HG02884 (cell line): ENCODE data around the gene OR56B1.

ENCODE experiments used
- ATAC-seq: cut with Tn5 transposase; IDR thresholded peaks from one replicate; pipeline ENCODE4 v1.9.1; 2021; ENCODE audit warnings: mild to moderate bottlenecking, moderate library complexity; ENCODE audit not compliant: unreplicated experiment

OR56B1 gene

DNA sequence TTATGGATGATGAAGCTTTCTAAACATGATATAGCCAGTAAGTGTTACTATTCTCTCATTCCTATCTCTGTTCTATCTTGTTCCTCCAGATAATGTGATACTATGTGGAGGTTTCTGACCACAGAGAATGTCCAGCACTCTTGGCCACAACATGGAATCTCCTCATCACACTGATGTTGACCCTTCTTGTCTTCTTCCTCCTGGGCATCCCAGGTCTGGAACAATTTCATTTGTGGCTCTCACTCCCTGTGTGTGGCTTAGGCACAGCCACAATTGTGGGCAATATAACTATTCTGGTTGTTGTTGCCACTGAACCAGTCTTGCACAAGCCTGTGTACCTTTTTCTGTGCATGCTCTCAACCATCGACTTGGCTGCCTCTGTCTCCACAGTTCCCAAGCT, 9.9 kb upstream of the OR56B1 start:
- ATAC-seq: no peak

DNA sequence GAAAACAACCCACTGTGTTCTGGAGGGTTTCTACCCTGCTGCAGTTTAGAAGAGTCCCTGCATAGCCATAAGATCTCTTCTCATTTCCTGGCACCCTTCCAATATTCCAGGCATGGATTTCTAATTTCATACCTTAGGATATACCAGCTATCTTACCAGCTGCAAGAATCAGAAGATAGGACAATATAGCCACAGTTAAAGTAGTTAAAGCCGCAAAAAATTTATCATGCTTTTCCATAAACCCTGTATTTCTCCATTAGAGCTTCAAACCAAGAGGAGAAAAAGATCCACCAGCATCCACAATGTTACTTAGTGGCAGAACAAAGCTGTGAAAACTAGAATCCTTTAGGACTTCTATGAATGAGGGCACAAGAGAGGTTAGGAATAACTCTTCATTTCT, 8.6 kb upstream of the OR56B1 start:
- no peak for ATAC-seq

DNA sequence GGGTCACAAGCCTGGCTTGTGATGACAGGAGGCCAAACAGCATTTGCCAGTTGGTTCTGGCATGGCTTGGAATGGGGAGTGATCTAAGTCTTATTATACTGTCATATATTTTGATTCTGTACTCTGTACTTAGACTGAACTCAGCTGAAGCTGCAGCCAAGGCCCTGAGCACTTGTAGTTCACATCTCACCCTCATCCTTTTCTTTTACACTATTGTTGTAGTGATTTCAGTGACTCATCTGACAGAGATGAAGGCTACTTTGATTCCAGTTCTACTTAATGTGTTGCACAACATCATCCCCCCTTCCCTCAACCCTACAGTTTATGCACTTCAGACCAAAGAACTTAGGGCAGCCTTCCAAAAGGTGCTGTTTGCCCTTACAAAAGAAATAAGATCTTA, 843 bp downstream of the OR56B1 start:
- ATAC-seq: no peak

DNA sequence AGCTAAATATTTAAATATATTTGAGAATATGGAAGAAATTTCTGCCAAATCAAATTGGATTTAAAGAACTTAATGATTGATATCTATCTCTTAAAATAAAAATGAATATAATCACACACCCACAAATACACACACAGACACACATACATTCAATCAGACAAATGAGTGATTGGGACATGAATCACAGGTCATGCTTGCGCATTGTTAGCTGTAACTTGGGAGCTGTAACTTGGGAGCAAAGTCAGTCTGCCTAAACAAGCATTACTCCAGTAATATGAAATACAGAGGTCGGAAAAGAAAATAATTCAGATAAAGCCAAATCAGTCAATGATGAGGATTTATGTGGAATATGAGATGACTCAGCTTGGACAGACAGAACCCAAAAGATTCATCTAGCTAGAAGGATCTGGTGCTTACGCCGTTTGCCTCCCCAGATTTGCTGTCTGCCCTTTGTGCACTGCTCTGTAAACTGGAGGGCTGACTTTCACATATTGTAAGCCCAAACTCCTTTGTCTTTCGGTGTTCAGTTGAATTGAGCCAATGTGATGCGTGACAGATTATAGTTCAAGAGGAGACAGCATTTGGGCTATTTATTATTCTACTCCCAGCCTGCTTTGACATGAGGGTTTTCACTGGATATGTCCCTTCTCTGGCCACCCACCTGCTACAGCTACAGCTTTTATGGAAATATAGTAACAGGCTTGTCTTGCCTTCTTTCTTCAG, 1.6 kb downstream of the OR56B1 start:
- no peak for ATAC-seq

DNA sequence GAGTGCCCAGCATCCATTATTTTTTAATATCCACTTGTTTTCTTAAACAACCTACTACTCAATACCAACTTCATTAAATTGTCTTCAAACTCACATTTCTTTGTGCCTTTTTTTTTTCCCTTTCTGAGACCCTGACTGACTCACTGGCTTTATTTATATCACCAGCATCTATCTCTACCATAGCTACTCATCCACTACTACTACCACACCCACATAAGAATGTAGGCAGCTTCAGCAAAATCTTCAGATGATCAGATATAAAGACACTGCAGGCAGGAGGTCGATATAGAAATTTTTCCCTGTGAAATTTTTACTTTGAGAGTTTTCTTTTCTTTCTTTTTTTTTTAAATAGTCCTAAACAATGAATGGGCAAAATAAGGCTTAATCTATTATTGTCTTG, 2.2 kb downstream of the OR56B1 start:
- no peak for ATAC-seq

DNA sequence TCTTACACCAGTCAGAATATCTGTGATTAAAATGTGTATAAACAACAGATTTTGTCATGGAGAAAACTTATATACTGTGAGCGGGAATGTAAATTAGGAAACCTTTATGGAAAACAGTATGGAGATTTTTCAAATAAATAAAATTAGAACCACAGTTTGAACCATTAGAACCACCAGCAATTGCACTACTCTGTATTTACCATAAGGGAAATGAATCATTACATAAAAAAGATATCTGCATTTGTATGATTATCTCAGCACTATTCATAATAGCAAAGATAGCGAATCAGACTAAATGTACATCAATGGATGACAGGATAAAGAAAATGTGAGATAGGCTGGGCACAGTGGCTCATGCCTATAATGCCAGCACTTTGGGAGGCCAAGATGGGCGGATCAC, 10.4 kb downstream of the OR56B1 start:
- ATAC-seq: no peak

DNA sequence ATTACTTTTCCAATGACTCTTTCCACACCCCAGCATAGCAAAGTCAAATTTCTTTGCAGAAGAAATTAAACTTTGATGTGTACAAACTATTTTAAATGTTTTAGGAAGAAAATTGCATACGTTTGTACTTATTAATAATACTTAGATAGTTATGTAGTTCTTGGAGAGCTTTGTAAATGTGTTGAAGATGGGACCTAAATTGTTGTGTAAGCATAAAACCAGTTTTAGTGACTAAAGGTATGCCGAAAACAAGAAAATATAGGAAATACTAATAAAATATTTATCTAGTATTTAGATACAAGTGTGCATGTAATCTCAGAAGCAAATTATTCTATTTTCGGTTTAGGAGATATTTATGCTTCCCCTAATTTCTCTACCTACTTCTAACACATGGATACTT, 13.6 kb downstream of the OR56B1 start:
- ATAC-seq: no peak

DNA sequence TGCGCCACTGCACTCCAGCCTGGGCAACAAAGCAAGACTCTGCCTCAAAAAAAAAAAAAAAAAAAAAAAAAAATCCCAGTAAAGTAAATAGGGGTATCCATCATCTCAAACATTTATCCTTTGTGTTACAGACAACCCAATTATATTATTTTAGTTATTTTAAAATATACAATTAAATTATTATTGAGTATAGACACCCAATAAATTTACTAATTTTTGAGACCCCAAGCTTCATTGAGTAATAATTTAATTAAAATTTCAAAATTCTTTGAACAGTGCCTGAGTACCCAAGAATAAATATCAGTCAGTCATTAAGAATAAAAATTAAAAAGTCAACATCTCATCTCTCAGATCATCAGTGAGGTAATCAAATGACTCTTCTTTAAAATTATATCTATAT, 17.7 kb downstream of the OR56B1 start, which contains the start of gene OR52N4:
Gene OR52N4, plus strand, starts transcription at position 301 of the 400 bp plus-strand sequence. CDS start 498 bp downstream, outside the sequence.
- no peak for ATAC-seq

DNA sequence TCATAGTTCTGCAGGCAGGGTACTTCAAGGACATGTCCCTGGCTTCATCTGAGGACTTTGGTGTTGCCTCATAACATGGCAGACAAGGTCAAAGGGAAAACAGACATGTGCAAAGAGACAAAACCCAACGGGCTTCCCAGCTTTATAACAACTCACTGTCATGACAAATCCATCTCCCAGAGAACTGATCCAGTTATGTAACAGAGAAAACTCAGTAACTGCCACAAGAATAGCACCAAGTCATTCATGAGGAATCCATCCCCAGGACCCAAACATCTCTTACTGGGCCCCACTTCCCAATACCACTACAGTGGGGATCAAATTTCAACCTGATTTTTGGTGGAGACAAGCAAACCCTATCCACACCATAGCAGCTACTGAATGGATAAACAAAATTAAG, 30.8 kb downstream of the OR56B1 start:
- ATAC-seq: no peak

DNA sequence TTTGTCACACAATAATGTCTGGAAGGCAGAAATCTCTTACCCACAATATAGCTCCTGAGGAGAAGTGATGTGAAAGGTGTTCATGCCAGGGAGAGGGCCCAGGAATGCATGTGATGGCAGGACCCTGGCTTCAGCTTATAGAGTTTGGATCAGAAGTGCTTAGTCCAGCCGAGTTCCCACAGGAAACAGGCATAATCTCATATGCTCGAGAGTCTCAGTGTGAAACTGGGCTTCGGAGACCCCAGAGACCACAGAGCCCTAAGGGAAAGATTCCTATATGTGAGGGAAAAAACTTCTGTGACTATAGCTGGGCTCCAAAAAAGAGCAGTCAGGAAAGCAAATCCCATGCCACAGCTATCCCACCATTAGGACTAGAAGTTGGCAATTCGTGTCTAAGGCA, 47.0 kb downstream of the OR56B1 start, which contains the start of gene OR52N5:
Gene OR52N5, minus strand, starts transcription at position 101 of the 400 bp plus-strand sequence. CDS start 4,721 bp downstream, outside the sequence.
- no peak for ATAC-seq
